HepG2 (cell line): ENCODE measurements around the gene RPL41. TPM values are rescaled to one million over a fixed set of nuclear protein-coding genes. Genes with fewer than 3 reads are reported as not detected.

Source experiments
- HMGA1 ChIP-seq: sonication (generic); formaldehyde crosslinking; conservative IDR thresholded peaks from 2 replicates; pipeline ENCODE4 v1.4.0; 2020; ENCODE audit warnings: missing genetic modification reagents
- ZFP36L1 ChIP-seq: sonication (generic); formaldehyde crosslinking; IDR thresholded peaks from 2 replicates; pipeline ENCODE4 v1.8.0; 2022; ENCODE audit warnings: mild to moderate bottlenecking, missing genetic modification reagents, moderate library complexity
- ZNF101 ChIP-seq: sonication (generic); formaldehyde crosslinking; IDR thresholded peaks from 2 replicates; pipeline ENCODE4 v1.4.0; 2020; ENCODE audit warnings: mild to moderate bottlenecking, low read depth, missing genetic modification reagents, borderline replicate concordance
- ZNF160 ChIP-seq: sonication (generic); formaldehyde crosslinking; IDR thresholded peaks from 2 replicates; pipeline ENCODE4 v1.8.0; 2022; ENCODE audit warnings: mild to moderate bottlenecking, inconsistent platforms, missing genetic modification reagents
- ZNF619 ChIP-seq: sonication (generic); formaldehyde crosslinking; IDR thresholded peaks from 2 replicates; pipeline ENCODE4 v1.4.0; 2020; ENCODE audit warnings: mild to moderate bottlenecking, missing genetic modification reagents
- ZNF775 ChIP-seq: sonication (generic); formaldehyde crosslinking; IDR thresholded peaks from 2 replicates; pipeline ENCODE4 v1.4.0; 2020; ENCODE audit warnings: missing genetic modification reagents, mild to moderate bottlenecking, moderate library complexity, borderline replicate concordance
- polyA plus RNA-seq, 8 experiments: library from polyadenylated mRNA; depleted of rRNA in 3 of 8; stranded (reverse) in 7 of 8; unstranded in 1 of 8; fragments of >200 nt; fragmentation: Illumina TruSeq in 4 of 8; extraction: Trizol in 4 of 8; gene quantifications; 2 replicates each; pipeline versions ENCODE4 v1.2.1 to v1.2.3, GENCODE V29; 2011 to 2016; ENCODE audit warnings: low read depth in 4 of 8, missing spikeins in 1 of 8, mixed read lengths in 1 of 8; ENCODE audit not compliant: insufficient read depth in 1 of 8
- total RNA-seq, 5 experiments: library from RNA; depleted of rRNA; stranded (reverse); fragments of >200 nt; fragmentation: Illumina TruSeq; extraction: Trizol; gene quantifications; 2 replicates each; pipeline ENCODE4 v1.2.3, GENCODE V29; 2016; ENCODE audit warnings: low read depth in 1 of 5
- TF ChIP-seq, protein P1 (sequence below): sonication (generic); formaldehyde crosslinking; IDR thresholded peaks from 2 replicates; pipeline ENCODE4 v1.5.0; 2020; ENCODE audit warnings: mild to moderate bottlenecking, missing genetic modification reagents, borderline replicate concordance
- TF ChIP-seq, protein P2 (sequence below): sonication (generic); formaldehyde crosslinking; IDR thresholded peaks from 2 replicates; pipeline ENCODE4 v1.4.0; 2020; ENCODE audit warnings: missing genetic modification reagents, borderline replicate concordance
- TF ChIP-seq, protein P3 (sequence below): sonication (generic); formaldehyde crosslinking; conservative IDR thresholded peaks from 2 replicates; pipeline ENCODE4 v1.8.0; 2022; ENCODE audit warnings: mild to moderate bottlenecking, moderate library complexity, missing genetic modification reagents
- TF ChIP-seq, protein P4 (sequence below): sonication (generic); formaldehyde crosslinking; IDR thresholded peaks from 2 replicates; pipeline ENCODE4 v1.5.0; 2020; ENCODE audit warnings: missing genetic modification reagents

Gene RPL41
- total and polyA plus RNA-seq, 2 of the 13 experiments (the other 11 are each of a cell fraction or from before 2014, with no cell fraction given), result 4,012 to 7,670 TPM

DNA sequence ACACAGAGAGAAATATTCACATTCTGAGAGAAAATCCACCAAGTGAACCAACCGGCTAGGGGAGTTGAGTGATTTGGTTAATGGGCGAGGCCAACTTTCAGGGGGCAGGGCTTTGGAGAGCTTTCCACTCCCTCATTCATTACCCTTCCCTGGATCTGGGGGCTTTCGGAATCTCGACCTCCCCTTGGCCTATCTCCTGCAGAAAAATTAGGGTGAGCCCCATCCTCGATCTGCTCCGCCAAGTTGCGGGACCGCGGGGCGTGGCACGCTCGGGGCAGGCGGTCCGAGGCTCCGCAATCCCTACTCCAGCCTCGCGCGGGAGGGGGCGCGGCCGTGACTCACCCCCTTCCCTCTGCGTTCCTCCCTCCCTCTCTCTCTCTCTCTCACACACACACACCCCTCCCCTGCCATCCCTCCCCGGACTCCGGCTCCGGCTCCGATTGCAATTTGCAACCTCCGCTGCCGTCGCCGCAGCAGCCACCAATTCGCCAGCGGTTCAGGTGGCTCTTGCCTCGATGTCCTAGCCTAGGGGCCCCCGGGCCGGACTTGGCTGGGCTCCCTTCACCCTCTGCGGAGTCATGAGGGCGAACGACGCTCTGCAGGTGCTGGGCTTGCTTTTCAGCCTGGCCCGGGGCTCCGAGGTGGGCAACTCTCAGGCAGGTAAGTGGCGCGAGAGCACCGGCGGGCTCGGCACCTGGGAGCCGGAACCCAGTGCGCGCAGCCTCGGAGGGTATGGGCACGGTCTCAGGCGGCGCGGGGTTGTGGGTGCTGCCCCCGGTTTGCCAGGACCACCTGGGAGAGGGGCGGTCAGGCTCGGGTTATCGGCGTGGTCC, 36.5 kb upstream of the RPL41 start, which contains the start of gene ERBB3 (continued):
- TF ChIP-seq ZNF160 (CRISPR knock-in tag) (peak; percentile 62), HMGA1 (CRISPR knock-in tag) (no peak), ZNF775 (no peak), ZFP36L1 (peak; percentile 51; the same call in 1 of the 2 replicates), ZNF101 (0 out of 2 replicates have a peak, but pooled peaks have one; percentile 6), ZNF619 (CRISPR knock-in tag) (0 out of 2 replicates have a peak, but pooled peaks have one; percentile 26)
- TF ChIP-seq, protein P1, sequence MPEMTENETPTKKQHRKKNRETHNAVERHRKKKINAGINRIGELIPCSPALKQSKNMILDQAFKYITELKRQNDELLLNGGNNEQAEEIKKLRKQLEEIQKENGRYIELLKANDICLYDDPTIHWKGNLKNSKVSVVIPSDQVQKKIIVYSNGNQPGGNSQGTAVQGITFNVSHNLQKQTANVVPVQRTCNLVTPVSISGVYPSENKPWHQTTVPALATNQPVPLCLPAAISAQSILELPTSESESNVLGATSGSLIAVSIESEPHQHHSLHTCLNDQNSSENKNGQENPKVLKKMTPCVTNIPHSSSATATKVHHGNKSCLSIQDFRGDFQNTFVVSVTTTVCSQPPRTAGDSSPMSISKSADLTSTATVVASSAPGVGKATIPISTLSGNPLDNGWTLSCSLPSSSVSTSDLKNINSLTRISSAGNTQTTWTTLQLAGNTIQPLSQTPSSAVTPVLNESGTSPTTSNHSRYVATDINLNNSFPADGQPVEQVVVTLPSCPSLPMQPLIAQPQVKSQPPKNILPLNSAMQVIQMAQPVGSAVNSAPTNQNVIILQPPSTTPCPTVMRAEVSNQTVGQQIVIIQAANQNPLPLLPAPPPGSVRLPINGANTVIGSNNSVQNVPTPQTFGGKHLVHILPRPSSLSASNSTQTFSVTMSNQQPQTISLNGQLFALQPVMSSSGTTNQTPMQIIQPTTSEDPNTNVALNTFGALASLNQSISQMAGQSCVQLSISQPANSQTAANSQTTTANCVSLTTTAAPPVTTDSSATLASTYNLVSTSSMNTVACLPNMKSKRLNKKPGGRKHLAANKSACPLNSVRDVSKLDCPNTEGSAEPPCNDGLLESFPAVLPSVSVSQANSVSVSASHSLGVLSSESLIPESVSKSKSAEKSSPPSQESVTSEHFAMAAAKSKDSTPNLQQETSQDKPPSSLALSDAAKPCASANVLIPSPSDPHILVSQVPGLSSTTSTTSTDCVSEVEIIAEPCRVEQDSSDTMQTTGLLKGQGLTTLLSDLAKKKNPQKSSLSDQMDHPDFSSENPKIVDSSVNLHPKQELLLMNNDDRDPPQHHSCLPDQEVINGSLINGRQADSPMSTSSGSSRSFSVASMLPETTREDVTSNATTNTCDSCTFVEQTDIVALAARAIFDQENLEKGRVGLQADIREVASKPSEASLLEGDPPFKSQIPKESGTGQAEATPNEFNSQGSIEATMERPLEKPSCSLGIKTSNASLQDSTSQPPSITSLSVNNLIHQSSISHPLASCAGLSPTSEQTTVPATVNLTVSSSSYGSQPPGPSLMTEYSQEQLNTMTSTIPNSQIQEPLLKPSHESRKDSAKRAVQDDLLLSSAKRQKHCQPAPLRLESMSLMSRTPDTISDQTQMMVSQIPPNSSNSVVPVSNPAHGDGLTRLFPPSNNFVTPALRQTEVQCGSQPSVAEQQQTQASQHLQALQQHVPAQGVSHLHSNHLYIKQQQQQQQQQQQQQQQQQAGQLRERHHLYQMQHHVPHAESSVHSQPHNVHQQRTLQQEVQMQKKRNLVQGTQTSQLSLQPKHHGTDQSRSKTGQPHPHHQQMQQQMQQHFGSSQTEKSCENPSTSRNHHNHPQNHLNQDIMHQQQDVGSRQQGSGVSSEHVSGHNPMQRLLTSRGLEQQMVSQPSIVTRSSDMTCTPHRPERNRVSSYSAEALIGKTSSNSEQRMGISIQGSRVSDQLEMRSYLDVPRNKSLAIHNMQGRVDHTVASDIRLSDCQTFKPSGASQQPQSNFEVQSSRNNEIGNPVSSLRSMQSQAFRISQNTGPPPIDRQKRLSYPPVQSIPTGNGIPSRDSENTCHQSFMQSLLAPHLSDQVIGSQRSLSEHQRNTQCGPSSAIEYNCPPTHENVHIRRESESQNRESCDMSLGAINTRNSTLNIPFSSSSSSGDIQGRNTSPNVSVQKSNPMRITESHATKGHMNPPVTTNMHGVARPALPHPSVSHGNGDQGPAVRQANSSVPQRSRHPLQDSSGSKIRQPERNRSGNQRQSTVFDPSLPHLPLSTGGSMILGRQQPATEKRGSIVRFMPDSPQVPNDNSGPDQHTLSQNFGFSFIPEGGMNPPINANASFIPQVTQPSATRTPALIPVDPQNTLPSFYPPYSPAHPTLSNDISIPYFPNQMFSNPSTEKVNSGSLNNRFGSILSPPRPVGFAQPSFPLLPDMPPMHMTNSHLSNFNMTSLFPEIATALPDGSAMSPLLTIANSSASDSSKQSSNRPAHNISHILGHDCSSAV (CRISPR knock-in tag), result no peak
- TF ChIP-seq, protein P2, sequence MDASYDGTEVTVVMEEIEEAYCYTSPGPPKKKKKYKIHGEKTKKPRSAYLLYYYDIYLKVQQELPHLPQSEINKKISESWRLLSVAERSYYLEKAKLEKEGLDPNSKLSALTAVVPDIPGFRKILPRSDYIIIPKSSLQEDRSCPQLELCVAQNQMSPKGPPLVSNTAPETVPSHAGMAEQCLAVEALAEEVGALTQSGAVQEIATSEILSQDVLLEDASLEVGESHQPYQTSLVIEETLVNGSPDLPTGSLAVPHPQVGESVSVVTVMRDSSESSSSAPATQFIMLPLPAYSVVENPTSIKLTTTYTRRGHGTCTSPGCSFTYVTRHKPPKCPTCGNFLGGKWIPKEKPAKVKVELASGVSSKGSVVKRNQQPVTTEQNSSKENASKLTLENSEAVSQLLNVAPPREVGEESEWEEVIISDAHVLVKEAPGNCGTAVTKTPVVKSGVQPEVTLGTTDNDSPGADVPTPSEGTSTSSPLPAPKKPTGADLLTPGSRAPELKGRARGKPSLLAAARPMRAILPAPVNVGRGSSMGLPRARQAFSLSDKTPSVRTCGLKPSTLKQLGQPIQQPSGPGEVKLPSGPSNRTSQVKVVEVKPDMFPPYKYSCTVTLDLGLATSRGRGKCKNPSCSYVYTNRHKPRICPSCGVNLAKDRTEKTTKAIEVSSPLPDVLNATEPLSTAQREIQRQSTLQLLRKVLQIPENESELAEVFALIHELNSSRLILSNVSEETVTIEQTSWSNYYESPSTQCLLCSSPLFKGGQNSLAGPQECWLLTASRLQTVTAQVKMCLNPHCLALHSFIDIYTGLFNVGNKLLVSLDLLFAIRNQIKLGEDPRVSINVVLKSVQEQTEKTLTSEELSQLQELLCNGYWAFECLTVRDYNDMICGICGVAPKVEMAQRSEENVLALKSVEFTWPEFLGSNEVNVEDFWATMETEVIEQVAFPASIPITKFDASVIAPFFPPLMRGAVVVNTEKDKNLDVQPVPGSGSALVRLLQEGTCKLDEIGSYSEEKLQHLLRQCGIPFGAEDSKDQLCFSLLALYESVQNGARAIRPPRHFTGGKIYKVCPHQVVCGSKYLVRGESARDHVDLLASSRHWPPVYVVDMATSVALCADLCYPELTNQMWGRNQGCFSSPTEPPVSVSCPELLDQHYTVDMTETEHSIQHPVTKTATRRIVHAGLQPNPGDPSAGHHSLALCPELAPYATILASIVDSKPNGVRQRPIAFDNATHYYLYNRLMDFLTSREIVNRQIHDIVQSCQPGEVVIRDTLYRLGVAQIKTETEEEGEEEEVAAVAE, result peak; percentile 46
- TF ChIP-seq, protein P3, sequence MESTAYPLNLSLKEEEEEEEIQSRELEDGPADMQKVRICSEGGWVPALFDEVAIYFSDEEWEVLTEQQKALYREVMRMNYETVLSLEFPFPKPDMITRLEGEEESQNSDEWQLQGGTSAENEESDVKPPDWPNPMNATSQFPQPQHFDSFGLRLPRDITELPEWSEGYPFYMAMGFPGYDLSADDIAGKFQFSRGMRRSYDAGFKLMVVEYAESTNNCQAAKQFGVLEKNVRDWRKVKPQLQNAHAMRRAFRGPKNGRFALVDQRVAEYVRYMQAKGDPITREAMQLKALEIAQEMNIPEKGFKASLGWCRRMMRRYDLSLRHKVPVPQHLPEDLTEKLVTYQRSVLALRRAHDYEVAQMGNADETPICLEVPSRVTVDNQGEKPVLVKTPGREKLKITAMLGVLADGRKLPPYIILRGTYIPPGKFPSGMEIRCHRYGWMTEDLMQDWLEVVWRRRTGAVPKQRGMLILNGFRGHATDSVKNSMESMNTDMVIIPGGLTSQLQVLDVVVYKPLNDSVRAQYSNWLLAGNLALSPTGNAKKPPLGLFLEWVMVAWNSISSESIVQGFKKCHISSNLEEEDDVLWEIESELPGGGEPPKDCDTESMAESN (CRISPR knock-in tag), result no peak; the same call in 1 of the 2 replicates
- TF ChIP-seq, protein P4, sequence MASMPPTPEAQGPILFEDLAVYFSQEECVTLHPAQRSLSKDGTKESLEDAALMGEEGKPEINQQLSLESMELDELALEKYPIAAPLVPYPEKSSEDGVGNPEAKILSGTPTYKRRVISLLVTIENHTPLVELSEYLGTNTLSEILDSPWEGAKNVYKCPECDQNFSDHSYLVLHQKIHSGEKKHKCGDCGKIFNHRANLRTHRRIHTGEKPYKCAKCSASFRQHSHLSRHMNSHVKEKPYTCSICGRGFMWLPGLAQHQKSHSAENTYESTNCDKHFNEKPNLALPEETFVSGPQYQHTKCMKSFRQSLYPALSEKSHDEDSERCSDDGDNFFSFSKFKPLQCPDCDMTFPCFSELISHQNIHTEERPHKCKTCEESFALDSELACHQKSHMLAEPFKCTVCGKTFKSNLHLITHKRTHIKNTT, result no peak
